Stimulated activated naive CD4-positive, alpha-beta T cell treated with Interleukin-2 at 50 U/mL for 16 hours (primary cell): ENCODE results near the gene PPP3CA.
A peak's percentile ranks its signal among the peaks of the same experiment; 100 is the strongest.
"Not testable (repeated sequence)": the region's sequence is repeated elsewhere in the genome, so short reads cannot be mapped to it uniquely, and the experiment has no call there.

Experiments used
- DNase-seq: peaks from one replicate; lab custom pipeline; 2025; lab: John Stamatoyannopoulos, UW

The PPP3CA gene

DNA sequence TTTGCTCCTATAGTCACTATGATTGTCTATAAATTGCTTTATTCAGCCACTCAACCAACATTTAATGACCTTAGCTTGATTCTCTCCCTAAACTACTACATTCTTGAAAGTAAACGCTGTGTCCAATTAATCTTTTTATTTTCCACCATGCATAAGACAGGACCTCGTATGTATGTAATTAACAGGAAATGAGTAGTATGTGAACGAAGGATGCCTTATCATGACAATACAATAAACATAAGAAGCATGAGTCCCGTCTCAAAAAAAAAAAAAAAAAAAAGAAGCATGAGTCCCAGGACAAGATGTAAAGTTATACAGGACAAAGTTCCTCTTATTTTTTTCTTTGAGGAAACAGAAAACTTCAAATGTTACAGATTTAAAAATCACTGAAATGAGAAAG is 92.5 kb downstream of the PPP3CA start:
- DNase-seq: no peak

DNA sequence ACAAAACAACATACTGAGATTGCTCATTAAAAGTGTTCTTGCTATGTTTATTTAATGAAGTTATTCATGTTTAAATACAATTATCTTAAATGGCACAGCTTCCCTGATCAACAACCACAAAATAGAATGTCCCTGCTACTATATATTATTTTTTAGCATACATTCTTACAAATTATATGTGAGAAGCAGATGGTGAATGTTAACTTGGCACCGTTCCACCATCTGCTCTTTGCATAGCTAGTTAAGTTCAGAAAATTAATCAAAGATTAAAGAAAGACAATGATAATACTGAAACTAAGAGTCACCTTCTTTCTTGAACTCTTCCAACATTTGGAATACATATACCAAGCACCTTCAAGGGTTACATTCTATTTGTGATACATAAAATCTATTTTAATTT is 94.2 kb downstream of the PPP3CA start:
- no peak for DNase-seq

DNA sequence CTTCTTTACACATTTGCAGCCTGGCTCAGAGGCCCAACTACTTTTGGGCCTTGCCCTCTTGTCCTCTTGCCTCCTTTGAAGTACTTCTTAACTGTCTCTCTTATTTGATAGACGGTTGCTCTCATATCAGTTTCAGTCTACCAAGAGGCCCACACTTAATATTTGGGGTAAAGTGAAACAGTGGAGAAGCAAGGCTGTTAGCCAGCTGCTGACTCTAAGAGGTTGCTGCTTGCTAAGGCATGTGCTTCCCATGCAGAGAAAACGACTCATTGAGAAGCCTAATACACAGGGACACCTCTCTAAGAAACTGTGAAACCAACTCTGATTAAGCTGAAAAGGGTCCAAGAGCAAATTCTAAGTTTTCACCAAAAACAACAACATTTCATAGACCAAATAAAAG is 94.6 kb downstream of the PPP3CA start:
- DNase-seq: no peak

DNA sequence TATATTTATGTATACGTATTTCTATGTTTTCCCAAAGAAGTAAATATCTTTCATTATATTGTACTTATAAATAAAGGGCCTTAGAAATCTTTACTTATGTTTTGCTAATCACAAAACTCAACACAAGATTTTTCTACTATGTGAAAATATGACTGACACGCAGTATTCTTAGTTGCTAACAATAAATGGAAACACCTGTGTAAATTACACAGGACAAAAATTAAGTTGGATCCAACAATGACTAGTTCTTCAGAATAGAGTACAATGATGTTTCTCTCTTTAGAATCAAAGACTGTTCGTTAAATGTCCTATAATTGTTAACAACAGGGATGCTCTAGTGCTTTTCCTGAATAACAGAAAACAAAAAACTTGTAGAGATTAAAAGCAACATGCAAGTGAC is 96.1 kb downstream of the PPP3CA start:
- DNase-seq: no peak

DNA sequence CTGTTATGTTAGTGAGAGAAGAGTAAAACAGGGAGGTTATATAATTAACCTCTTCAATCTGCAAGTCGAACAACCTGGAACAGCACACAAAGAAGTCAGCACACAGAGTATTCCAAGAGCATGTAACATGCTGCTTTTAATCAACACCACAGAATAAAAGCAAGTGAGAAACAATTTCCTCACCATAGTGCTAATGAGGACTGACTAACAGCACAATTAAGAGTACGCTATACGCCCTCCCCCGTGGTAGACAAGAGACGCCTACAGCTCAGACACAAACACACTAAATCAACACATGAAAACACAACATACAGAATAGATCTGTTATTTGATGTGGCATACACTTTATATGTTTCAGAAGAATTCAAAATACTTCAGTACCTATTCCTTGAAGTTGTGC is 103.0 kb downstream of the PPP3CA start:
- DNase-seq: no peak

DNA sequence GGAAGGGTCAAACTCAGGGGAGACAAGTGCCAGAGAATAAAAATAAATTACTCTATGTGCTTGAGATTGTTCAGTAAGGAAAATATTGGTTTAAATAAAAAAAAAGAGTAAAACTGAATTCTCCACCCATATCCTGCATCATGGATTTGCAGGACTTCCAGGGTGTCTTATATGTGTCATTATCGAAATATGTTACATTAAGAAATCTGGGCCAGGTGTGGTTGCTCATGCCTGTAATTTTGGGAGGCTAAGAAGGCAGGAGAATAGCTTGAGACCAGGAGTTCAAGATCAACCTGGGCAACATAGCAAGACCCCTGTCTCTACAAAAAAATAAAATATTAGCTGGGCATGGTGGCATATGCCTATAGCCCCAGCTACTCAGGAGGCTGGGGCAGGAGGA is 104.9 kb downstream of the PPP3CA start:
- DNase-seq: no peak

DNA sequence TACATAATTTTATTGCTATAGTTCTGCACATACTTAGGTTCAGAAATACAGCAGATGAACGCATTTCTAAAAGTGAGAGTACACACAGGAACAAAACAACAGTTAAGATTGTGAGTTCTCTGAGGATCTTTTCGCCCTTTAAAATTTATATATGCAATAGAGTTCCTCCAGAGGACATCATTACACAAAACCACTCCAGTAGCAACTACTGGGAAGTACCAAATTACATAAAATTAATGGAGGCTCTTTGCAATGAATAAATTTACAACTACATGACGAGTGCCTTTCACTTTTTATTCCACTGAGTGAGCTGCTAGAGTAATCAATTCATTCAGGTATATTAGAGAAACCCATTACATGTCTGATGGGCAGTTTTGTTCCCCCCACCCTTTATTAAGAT is 107.2 kb downstream of the PPP3CA start:
- DNase-seq: no peak

DNA sequence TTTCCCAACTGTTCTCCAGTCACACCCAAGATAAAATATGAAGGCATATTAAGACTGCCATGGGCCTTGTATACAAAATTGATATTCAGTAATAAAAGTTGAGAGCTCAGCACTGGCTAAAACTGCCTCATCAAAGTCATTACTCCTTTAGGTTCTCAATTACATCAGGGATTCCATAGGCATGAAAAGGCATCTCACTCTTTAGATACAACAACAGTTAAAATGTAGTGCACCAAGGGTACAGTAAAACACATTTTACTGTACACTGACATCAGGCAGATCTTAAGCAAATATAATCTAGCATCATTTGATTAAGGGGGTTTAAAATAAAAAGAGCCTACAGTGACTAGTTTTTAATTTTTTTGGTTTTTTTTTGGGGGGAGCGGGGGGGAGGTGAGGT is 107.7 kb downstream of the PPP3CA start:
- DNase-seq: no peak

DNA sequence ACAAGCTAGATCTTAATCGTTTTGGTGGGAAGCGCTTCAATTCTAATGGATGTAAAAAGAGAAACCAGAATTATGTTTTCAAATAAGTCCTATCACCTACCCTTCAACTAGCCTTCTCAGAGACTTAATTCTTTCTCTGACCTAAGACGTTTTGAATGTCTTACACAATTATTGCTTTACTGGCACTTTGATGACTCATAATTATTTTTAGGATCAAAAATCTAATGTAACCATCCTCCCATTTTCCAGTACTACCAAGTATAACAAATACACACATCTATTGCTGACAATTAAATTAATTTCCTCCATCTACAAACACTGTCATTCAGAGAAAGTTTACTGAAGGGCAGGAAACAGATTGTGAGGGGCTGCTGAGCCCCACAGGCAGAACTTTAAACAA is 108.6 kb downstream of the PPP3CA start:
- DNase-seq: no peak

DNA sequence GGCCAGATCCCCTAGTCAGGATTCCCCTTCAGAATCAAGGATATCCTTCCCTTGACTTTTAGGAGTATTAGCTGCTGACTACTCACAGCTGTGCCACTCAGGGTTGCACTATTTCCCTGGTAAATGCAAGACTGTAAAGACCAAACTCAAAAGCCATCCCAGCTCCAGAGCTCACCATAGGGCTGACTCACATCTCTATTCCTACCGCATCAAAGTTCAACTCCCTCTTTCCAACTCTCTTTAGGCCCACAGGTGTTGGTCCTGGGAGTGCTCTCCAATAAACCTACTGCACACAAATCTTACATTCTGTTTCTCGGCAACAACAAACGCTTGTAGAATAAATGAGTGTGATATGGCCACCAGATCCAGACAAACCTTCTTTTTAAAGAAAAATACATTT is 109.6 kb downstream of the PPP3CA start:
- DNase-seq: no peak

DNA sequence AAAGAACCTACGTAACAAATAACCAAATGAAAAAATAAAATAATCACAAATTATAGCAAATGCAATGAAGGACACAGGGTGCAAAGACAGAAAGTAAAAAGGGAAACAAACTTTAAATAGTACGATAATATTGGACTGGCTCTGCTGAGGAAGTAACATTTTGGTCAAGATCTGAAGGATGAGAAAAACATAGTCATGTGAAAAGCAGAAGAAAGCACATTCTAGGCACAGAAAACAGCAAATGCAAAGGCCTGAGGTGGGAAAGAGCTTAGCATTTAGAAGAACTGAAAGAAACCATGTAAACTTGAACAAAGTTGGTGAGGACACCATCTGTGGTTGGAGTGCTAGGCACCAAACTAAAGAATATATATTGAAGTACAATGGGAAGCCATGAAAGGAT is 111.2 kb downstream of the PPP3CA start:
- DNase-seq: no peak

DNA sequence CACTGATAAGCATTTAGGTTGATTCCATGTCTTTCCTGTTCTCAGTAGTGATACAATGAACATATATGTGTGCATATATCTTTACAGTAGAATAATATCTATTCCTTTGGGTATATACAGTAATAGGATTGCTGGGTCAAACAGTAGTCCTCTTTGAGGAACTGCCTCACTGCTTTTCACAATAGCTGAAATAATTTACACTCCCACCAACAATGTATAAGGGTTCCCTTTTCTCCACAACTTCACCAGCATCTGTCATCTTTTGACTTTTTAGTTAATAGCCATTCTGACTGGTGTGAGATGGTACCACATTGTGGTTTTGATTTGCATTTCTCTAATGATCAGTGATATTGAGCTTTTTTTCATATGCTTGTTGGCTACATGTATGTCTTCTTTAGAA is 113.2 kb downstream of the PPP3CA start:
- not testable (repeated sequence) for DNase-seq

DNA sequence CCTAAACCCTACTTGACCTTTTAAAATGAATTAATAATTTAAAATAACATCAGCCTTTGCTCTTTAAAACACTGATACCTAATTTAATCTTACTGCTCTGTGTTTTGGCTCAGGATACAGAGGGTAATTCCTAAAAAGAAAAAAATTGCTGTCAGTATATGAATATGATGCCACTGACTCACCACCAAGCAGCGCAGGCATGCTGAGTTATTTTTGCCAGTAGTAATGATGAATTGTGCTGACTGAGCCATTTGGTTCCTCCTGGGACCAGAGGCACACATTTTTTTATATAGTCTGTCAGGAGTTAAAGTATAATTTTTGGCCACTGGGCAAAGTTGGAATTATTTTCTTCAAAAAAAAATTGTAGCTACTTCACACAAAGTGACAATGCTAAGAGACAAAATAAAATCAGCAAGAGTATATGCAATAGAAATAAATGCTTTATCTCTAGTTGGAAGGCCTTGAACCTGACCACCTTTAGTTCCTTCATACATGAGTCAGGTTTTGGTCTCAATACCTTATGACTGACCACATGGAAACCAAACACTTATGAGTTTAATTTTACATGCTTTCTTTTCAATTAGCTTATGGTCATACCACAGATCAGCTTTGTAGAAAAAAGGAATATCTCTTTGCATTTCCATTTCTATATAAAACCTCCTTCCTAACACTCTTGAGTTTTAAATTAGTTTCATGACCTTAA is 115.1 kb downstream of the PPP3CA start:
- DNase-seq: peak; percentile 10

DNA sequence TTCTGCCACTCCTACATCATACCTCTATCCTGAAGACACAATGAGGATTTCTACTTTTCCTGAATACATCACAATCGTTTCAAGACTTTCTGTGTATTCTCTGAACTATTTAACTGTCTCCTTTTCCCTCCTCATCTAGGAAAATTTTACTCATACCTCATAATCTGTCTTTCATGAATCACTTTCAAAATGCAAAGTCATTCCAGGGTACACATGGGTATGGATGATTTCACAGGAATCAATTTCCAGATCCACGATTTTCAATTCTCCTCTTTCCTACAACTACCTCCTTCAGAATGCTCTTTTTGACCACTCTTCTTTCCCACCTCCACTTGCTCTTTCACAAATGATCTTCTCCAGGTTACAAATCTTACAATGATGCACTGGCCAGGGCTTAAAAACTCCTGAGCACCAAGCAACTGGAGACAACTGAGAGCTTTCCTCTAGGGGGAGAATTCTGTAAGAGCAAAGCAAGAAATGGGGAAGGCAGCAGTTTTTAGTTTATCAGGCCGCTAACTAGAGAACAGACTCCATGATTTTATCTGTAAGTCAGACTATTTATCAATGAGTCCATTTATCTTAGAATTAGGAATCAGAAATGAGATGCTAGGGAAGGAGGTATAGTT is 116.4 kb downstream of the PPP3CA start:
- DNase-seq: no peak

DNA sequence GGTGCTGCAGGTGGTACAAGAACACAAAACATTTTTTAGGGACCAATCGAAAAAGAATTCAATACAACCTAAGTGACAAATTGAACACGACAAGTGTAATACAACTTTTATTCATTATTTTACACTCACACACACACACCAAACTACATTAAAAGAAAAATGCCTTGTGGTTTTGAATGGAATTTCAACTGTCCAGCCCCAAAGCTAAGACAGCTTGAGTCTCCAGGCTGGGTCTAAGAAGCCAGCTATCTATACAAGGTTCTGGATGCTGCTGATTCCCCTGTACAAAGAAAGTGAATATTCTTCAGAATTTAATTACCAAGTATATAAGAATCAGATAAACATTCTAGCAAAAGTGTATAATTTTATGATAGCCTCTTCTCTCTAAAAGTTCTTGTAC is 118.2 kb downstream of the PPP3CA start:
- no peak for DNase-seq

DNA sequence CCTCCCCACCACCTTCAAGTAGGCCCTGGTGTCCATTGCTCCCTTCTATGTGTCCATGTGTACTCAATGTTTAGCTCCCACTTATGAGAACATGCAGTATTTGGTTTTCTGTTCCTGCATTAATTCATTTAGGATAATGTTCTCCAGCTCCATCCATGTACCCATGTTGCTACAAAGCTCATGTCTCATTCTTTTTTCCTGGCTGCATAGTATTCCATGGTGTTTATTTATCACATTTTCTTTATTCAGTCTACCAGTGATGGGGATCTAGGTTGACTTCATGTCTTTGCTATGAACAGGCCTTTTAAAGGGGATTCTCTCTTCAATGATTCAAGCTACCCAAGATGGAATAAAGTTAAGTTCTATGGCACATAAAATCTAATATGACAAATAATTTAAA is 119.6 kb downstream of the PPP3CA start:
- no peak for DNase-seq

DNA sequence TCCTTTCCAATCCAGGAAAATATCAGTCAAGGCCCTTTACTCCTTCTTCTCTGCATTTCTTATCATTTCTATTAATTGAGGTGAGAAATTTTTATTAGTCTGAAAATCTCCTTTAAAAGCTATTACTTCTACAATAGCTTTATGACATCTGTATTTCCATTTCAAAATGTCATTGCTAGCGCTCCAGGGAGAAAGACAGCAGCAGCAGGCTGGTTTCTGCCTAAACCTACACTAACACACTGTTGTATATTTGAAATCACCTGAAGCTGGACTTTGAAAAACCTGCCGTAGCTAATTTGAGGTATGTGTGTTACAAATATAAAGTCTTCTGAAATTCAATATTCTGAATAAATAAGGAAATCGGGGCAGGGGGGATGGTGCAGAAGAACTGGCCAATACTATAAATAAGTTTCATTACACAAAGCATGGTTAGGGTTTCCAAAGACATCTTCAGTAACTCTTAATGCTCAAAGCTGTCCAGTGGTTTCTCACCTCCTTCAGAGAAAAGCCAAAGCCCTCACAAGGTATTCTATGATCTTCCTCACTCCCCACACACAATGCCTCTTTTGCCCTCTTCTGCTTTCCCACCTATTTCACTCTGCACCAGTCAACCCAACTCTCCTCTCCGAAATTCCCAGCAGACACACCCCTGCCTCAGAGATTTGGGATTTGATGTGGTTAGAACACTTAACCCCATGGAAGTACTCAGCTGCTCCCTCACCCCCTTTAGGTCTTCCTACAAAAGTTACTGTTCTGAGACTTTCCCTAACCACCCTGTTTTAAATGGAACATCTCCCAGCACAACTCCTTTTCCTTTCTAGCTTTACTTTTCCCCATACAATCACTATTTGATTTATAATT is 122.7 kb downstream of the PPP3CA start:
- DNase-seq: no peak

DNA sequence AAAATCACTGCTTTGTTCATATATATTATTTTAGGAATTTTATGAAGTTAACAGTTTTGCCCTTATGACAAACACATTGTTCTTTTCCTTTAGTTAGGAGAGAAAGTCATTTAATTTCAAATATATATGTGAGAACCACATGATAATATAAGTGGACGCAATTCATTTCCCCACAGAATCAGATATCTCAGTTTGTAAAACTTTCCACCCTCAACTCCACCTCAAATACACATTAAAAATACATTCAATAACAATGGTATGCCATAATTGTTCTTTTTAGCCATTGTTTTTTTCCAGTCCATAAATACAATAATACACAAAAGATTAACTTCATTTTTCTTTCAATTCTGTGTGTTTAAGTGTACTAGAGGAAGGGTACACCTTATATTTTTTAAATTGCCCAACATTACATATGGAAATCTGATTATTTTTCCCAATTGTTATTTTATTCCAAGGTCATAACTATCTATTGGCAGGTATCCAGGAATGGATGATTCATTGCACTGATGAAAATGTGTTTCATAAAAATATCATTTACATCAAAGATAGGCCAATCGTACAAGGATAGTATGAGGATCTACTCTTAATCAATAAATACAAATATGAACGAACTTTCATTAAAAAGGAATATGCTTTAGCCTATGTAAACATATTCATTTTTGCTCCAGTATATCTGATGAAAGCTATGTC is 125.0 kb downstream of the PPP3CA start:
- DNase-seq: no peak

DNA sequence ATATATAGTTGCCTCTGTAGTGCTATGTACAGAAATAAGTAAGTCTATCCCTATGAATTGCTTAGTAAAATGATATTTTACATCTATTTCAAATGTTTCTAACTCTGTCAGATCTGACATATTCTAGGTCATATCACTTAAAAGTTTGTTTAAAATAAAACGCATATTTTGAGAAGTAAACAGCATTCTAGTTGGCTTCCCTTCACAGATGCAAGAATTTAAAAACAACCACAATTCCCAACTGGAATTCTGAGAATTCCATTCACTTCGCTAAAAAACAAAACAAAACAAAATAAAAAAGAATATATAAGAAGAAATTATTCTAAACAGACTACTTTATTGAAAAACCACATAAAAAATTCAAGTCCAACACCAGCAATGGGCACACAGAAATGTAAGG is 126.0 kb downstream of the PPP3CA start:
- DNase-seq: no peak

DNA sequence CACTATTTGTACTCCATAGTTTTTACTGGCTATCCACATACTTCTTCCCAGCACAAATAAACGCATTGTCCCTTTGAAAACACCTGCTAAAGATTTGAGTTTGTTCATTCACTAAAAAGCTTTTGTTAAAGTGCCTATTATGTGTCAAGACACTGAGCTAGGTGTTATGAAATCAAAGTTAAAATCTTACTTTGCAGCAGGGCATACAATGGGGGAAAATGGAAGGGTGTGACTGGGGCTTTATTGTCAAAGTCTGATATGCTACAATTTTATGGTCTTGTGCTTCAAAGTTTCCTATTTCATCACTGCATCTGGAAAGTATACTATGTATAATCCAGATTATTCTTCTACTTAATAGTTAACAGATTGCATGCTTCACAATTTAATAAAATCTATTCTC is 128.4 kb downstream of the PPP3CA start:
- DNase-seq: no peak

DNA sequence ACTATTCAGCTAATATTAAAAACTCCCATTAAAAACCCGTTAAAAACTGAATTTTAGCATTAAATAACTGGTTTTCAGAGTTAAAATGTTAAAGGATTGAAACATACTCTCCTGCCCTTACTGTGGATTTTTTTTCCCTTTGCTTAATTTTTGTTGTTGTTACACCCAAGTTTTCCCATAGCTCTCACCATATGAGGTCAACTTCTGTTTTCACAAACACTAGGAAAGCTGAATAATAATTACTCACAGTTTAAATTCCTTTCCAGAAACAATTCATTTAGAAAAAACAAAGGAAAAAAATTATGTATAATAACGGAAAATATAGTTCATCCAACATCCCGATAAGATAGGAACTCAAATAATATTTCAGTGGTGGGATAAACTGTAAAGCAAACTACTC is 129.0 kb downstream of the PPP3CA start:
- DNase-seq: no peak

DNA sequence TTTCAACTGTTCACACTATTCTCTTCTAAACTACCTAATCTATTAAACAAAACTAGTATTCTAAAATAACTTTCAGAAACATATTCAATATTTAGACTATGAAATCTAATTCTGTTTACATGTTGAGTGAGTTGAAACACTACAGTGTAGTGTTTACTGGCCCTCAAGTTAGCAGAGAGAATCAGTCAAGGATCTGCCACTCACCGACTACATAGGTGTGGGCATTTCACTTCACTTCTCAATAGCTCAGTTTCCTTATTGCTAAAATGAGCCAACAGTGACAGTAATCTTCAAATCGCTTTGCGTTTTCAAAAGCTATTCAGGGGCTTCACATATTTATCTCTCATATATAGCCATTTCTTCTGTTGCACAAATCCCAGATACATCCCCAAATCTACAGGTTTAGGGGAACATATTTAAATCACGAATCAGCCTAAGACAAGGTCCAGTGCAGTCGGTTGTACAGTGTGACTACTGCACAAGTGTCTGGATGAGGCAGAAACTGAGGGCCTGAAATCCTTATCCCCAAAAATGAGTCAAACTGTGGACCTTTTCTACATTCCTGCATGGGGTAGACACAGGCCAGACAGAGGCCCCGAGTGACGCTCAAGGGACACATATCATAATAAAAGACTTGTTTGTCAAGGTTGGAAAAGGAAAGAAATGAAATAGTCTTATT is 129.8 kb downstream of the PPP3CA start:
- DNase-seq: no peak
